BE2C (cell line): ENCODE results near the gene PRX.
A peak's percentile ranks its signal among the peaks of the same experiment; 100 is the strongest.

Experiments
- DNase-seq: peaks from one replicate; pipeline ENCODE4 v3.0.0-alpha.2; 2020
- H3K27me3 ChIP-seq: fragments of 250-450 bp; sonication (Bioruptor Pico); 2 replicates; pipeline ENCODE4 v1.5.1; 2020; ENCODE audit warnings: mild to moderate bottlenecking
- H3K36me3 ChIP-seq: fragments of 250-450 bp; sonication (Bioruptor Pico); 2 replicates; pipeline ENCODE4 v1.5.1; 2020; ENCODE audit warnings: mild to moderate bottlenecking
- H3K4me1 ChIP-seq: fragments of 250-450 bp; sonication (Bioruptor Pico); 2 replicates; pipeline ENCODE4 v1.5.1; 2020
- H3K4me3 ChIP-seq: 2 replicates; pipeline ENCODE4 v1.5.1; 2011; ENCODE audit warnings: low read depth, low read length
- H3K9me3 ChIP-seq: fragments of 250-450 bp; sonication (Bioruptor Pico); 2 replicates; pipeline ENCODE4 v1.5.1; 2020
- CTCF ChIP-seq: IDR thresholded peaks from 2 replicates; pipeline ENCODE4 v1.5.1; 2012; ENCODE audit warnings: mild to moderate bottlenecking, low read depth, low read length

The PRX gene

GRCh38 chr19:40420451-40420765, 7.2 kb upstream of the PRX start:
- H3K36me3 ChIP-seq, result no peaks in the 10 kb centered on the region; the same call in 1 of the 2 replicates
- no peaks in the 10 kb centered on the region for H3K9me3 ChIP-seq
- peak overlapping the region; percentile 68 for H3K4me3 ChIP-seq
- no peak for DNase-seq
- TF ChIP-seq CTCF, result no peak
- H3K27me3 ChIP-seq, result no peaks in the 10 kb centered on the region
- H3K4me1 ChIP-seq, result peaks cover 3% of the 10 kb centered on the region; the same call in 1 of the 2 replicates

GRCh38 chr19:40419780-40420179, 6.6 kb upstream of the PRX start:
- Histone ChIP-seq H3K4me1 (peaks cover 3% of the 10 kb centered on the region; the same call in 1 of the 2 replicates), H3K4me3 (no peak overlapping the region), H3K27me3 (no peaks in the 10 kb centered on the region), H3K9me3 (no peaks in the 10 kb centered on the region), H3K36me3 (no peaks in the 10 kb centered on the region; the same call in 1 of the 2 replicates)
- DNase-seq, result no peak
- TF ChIP-seq CTCF, result no peak

- Histone ChIP-seq H3K36me3 (no peaks in the 10 kb centered on the region; the same call in 1 of the 2 replicates), H3K27me3 (no peaks in the 10 kb centered on the region), H3K4me3 (no peak overlapping the region), H3K4me1 (no peaks in the 10 kb centered on the region), H3K9me3 (no peaks in the 10 kb centered on the region)
- TF ChIP-seq CTCF, result no peak
- no peak for DNase-seq
These were observed 6.0 kb upstream of the PRX start for GRCh38 chr19:40419066-40419612.

GRCh38 chr19:40418040-40418439, 4.9 kb upstream of the PRX start:
- Histone ChIP-seq H3K27me3 (no peaks in the 10 kb centered on the region), H3K36me3 (no peaks in the 10 kb centered on the region; the same call in 1 of the 2 replicates), H3K4me3 (no peak overlapping the region), H3K9me3 (no peaks in the 10 kb centered on the region), H3K4me1 (no peaks in the 10 kb centered on the region)
- no peak for DNase-seq
- TF ChIP-seq CTCF, result no peak

GRCh38 chr19:40417643-40417981, 4.4 kb upstream of the PRX start:
- H3K4me1 ChIP-seq, result no peaks in the 10 kb centered on the region
- no peaks in the 10 kb centered on the region for H3K27me3 ChIP-seq
- TF ChIP-seq CTCF, result no peak
- no peaks in the 10 kb centered on the region; the same call in 1 of the 2 replicates for H3K36me3 ChIP-seq
- no peak for DNase-seq
- no peak overlapping the region for H3K4me3 ChIP-seq
- H3K9me3 ChIP-seq, result no peaks in the 10 kb centered on the region

- no peak for DNase-seq
- Histone ChIP-seq H3K36me3 (no peaks in the 10 kb centered on the region), H3K9me3 (no peaks in the 10 kb centered on the region), H3K4me1 (no peaks in the 10 kb centered on the region), H3K27me3 (no peaks in the 10 kb centered on the region), H3K4me3 (no peak overlapping the region)
- no peak for TF ChIP-seq CTCF
These were observed 3.9 kb upstream of the PRX start for GRCh38 chr19:40416918-40417642.
